Common myeloid progenitor, CD34-positive (primary cell): Measurements from ENCODE around the gene RPUSD3.

ENCODE experiments used
- CTCF ChIA-PET: fragments of 350-600 bp; sonication (Branson Sonifier 250); formaldehyde crosslinking; loops from one replicate; lab custom pipeline; 2021; ENCODE audit warnings: antibody characterized with exemption; lab: Charles Lee
- POLR2A ChIA-PET: fragments of 350-600 bp; sonication (Branson Sonifier 250); formaldehyde crosslinking; loops from one replicate; lab custom pipeline; 2021; ENCODE audit warnings: antibody characterized with exemption; lab: Charles Lee
- DNase-seq, 3 donors: peaks; one replicate each; pipeline versions ENCODE4 v3.0.0 to v3.0.0-alpha.2; 2013
- H3K27ac ChIP-seq, 2 experiments: 1 replicate in 1 of 2; 2 replicates in 1 of 2; pipeline ENCODE4 v1.7.0; 2013; ENCODE audit warnings: inconsistent platforms in 2 of 2, low read length in 2 of 2, mild to moderate bottlenecking in 2 of 2, low read depth in 1 of 2, moderate library complexity in 1 of 2; ENCODE audit not compliant: severe bottlenecking in 2 of 2, insufficient read depth in 1 of 2, poor library complexity in 1 of 2
- H3K27me3 ChIP-seq, 5 experiments: replicated peaks in 2 of 5; 1 replicate in 3 of 5; 2 replicates in 2 of 5; pipeline versions ENCODE4 v1.6.1 to v1.7.0; 2013; ENCODE audit warnings: low read length in 4 of 5, mild to moderate bottlenecking in 2 of 5, moderate library complexity in 2 of 5, inconsistent platforms in 1 of 5; ENCODE audit not compliant: insufficient read depth in 5 of 5, control insufficient read depth in 4 of 5
- H3K36me3 ChIP-seq, 4 experiments: 1 replicate in 2 of 4; 2 replicates in 2 of 4; pipeline versions ENCODE4 v1.6.1 to v1.7.0; 2013; ENCODE audit warnings: low read length in 3 of 4, control low read depth in 1 of 4, mild to moderate bottlenecking in 1 of 4; ENCODE audit not compliant: control insufficient read depth in 4 of 4, insufficient read depth in 4 of 4
- H3K4me1 ChIP-seq, 4 experiments: 1 replicate in 3 of 4; 2 replicates in 1 of 4; pipeline versions ENCODE4 v1.6.1 to v1.7.1; 2013; ENCODE audit warnings: low read length in 3 of 4, mild to moderate bottlenecking in 3 of 4, control low read depth in 1 of 4, inconsistent platforms in 1 of 4, moderate library complexity in 1 of 4; ENCODE audit not compliant: control insufficient read depth in 4 of 4, insufficient read depth in 4 of 4; ENCODE audit errors: control extremely low read depth in 1 of 4
- H3K4me3 ChIP-seq, 7 experiments: 1 replicate in 4 of 7; 2 replicates in 3 of 7; pipeline versions ENCODE4 v1.5.1 to v1.7.0; 2013; ENCODE audit warnings: mild to moderate bottlenecking in 7 of 7, low read length in 6 of 7, moderate library complexity in 6 of 7, inconsistent platforms in 2 of 7, low read depth in 2 of 7, control low read depth in 1 of 7; ENCODE audit not compliant: insufficient read depth in 4 of 7, control insufficient read depth in 1 of 7; ENCODE audit errors: extremely low read depth in 1 of 7
- H3K9me3 ChIP-seq, 5 experiments: 1 replicate in 4 of 5; 2 replicates in 1 of 5; pipeline versions ENCODE4 v1.6.1 to v1.7.1; 2013; ENCODE audit warnings: low read length in 4 of 5, mild to moderate bottlenecking in 2 of 5, inconsistent platforms in 1 of 5, low read depth in 1 of 5, moderate library complexity in 1 of 5; ENCODE audit not compliant: control insufficient read depth in 4 of 5, insufficient read depth in 2 of 5; ENCODE audit errors: control extremely low read depth in 1 of 5
- WGBS: methylation state at CpG from one replicate; pipeline ENCODE4 v1.1.5; 2013; ENCODE audit not compliant: insufficient coverage; 5-methylcytosine and 5-hydroxymethylcytosine counted together

RPUSD3 gene

DNA sequence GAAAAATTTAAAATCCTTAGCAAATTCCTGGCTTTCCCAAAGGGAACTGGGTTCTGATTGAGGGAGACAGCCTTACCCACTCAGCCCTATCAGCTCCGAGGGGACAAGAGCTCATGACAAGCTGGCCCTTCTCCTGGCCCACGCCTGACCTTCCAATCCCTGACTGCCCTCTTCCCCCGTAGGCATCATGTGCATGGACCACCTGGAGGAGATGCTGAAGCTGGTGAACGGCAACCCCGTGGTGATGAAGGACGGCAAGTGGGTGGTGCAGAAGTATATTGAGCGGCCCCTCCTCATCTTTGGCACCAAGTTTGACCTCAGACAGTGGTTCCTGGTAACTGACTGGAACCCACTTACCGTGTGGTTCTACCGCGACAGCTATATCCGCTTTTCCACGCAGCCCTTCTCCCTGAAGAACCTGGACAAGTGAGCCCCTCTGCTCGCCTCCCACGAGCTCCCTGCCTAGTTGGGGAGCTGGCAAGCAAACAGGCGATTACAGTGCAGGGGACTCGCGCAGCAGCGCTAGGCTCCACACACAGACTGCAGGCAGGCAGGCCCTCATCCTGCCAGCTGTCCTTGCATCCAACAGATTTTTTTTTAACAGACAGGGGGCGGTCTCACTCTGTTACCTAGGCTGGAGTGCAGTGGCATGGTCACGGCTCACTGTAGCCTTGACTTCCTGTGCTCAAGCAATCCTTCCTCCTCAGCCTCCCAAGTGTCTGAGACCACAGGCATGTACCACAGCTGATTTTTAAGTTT, 16.8 kb downstream of the RPUSD3 start:
- DNase-seq = peak in 2 of 3 donors; percentile 45 to 57
- H3K36me3 ChIP-seq = peaks cover 7 to 13% (median 12%) of the 10 kb centered on the region in 4 experiments
- 93% methylated on average over 20 of the region's 20 CpGs for WGBS
- ChIA-PET CTCF (interaction anchor here (0.6 to 1.5 kb wide), 2 partner anchors 45 to 107 kb away, joined by 3 read pairs; no protein-coding TSS in a partner anchor), POLR2A (no interaction called here)
- peaks cover 0 to 3% (median 1%) of the 10 kb centered on the region in 4 experiments for H3K4me1 ChIP-seq
- H3K27ac ChIP-seq = no peak overlapping the region
- H3K27me3 ChIP-seq = no peaks in the 10 kb centered on the region
- H3K4me3 ChIP-seq = no peak overlapping the region
- no peaks in the 10 kb centered on the region for H3K9me3 ChIP-seq

GRCh38 chr3:9825451-9826040, 18.3 kb downstream of the RPUSD3 start:
- 94% methylated on average over 14 of the region's 14 CpGs for WGBS
- Histone ChIP-seq H3K27me3 (no peaks in the 10 kb centered on the region), H3K36me3 (peaks cover 5 to 11% (median 8%) of the 10 kb centered on the region in 4 experiments), H3K27ac (no peak overlapping the region), H3K4me1 (peaks cover 0 to 3% (median 1%) of the 10 kb centered on the region in 4 experiments), H3K4me3 (no peak overlapping the region), H3K9me3 (no peaks in the 10 kb centered on the region)
- POLR2A ChIA-PET = no interaction called here
- CTCF ChIA-PET = interaction anchor here (0.8 to 1.5 kb wide), 3 partner anchors 9 to 44 kb away, joined by 3 to 4 read pairs (median 3); no protein-coding TSS in a partner anchor
- DNase-seq = no peak

DNA sequence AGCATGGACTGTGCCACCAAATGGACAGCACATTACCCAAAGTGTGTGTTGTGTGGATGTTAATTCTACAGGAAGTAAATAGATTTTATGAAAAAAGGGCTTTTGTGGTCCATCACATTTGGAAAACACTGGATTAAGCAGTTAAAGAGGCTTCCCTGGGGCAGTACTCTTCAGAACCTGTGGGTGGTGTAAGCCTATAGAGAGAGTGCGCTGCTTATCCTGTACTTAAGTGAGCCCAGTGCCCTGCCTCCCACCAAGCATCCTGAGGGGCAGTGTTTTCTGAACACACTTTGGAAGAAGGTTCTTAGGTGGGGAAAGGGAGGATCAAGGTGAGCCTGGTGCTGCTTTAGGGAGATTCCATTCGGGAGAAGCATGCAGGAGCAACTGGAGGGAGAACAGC, 22.9 kb downstream of the RPUSD3 start:
- DNase-seq = peak in 2 of 3 donors; percentile 39 to 42
- Histone ChIP-seq H3K27me3 (no peaks in the 10 kb centered on the region), H3K9me3 (no peaks in the 10 kb centered on the region), H3K4me3 (no peak overlapping the region), H3K4me1 (no peaks in the 10 kb centered on the region), H3K27ac (no peak overlapping the region), H3K36me3 (peaks cover 0 to 6% (median 2%) of the 10 kb centered on the region in 4 experiments)
- POLR2A ChIA-PET = no interaction called here
- CTCF ChIA-PET = interaction anchor here (1.7 kb wide), 1 partner anchor 11 kb away, joined by 4 read pairs; no protein-coding TSS in a partner anchor
- 88% methylated on average over 2 of the region's 2 CpGs for WGBS

DNA sequence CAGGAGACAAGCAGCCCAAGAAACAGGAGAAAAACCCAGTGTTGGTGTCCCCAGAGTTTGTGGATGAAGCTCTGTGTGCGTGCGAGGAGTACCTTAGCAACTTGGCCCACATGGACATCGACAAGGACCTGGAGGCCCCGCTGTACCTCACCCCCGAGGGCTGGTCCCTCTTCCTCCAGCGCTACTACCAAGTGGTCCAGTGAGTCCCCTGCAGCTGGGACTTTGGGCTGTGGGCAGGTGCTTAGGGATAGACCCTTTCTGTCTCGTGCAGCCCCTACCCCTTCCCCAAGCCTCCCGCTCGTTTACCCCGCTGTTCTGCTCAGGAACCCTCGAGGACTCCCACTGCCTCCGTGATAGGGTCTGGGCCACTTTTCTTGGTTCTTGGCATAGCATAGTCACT, 23.3 kb downstream of the RPUSD3 start:
- H3K9me3 ChIP-seq = no peaks in the 10 kb centered on the region
- peaks cover 0 to 6% (median 2%) of the 10 kb centered on the region in 4 experiments for H3K36me3 ChIP-seq
- POLR2A ChIA-PET = interaction anchor here (0.6 kb wide), 1 partner anchor 11 kb away, joined by 3 read pairs; the partner anchor contains the start of gene TTLL3
- WGBS = 93% methylated on average over 12 of the region's 12 CpGs
- H3K27ac ChIP-seq = no peak overlapping the region
- H3K4me1 ChIP-seq = no peaks in the 10 kb centered on the region
- no peaks in the 10 kb centered on the region for H3K27me3 ChIP-seq
- H3K4me3 ChIP-seq = no peak overlapping the region
- no peak for DNase-seq
- CTCF ChIA-PET = interaction anchor here (0.5 to 1.7 kb wide), 4 partner anchors 11 to 130 kb away, joined by 3 to 4 read pairs (median 4); no protein-coding TSS in a partner anchor

GRCh38 chr3:9818666-9819335, 25.0 kb downstream of the RPUSD3 start:
- ChIA-PET POLR2A (no interaction called here), CTCF (interaction anchor here (1.1 to 1.4 kb wide), 2 partner anchors 9 to 14 kb away, joined by 3 to 4 read pairs; no protein-coding TSS in a partner anchor)
- WGBS = 100% methylated on average over 4 of the region's 7 CpGs
- Histone ChIP-seq H3K4me1 (no peaks in the 10 kb centered on the region), H3K27ac (no peak overlapping the region), H3K9me3 (no peaks in the 10 kb centered on the region), H3K27me3 (no peaks in the 10 kb centered on the region), H3K4me3 (no peak overlapping the region), H3K36me3 (peaks cover 0 to 6% (median 2%) of the 10 kb centered on the region in 4 experiments)
- no peak for DNase-seq

GRCh38 chr3:9817436-9817835, 26.4 kb downstream of the RPUSD3 start:
- CTCF ChIA-PET = interaction anchor here (1.6 kb wide), 1 partner anchor 10 kb away, joined by 8 read pairs; no protein-coding TSS in a partner anchor
- POLR2A ChIA-PET = no interaction called here
- no peaks in the 10 kb centered on the region for H3K4me1 ChIP-seq
- 96% methylated on average over 6 of the region's 6 CpGs for WGBS
- H3K36me3 ChIP-seq = peaks cover 0 to 13% (median 4%) of the 10 kb centered on the region in 4 experiments
- DNase-seq = no peak
- no peak overlapping the region for H3K4me3 ChIP-seq
- H3K27me3 ChIP-seq = no peaks in the 10 kb centered on the region
- H3K9me3 ChIP-seq = no peaks in the 10 kb centered on the region
- no peak overlapping the region for H3K27ac ChIP-seq
